CD4-positive, alpha-beta T cell treated with Interleukin-10 for 1 hour (primary cell): Measurements from ENCODE around the gene BEGAIN.

Experiments used
- DNase-seq: peaks from one replicate; pipeline ENCODE4 v3.0.0-alpha.2; 2020

BEGAIN gene

GRCh38 chr14:100548295-100548655, 38.9 kb downstream of the BEGAIN start:
- no peak for DNase-seq

DNA sequence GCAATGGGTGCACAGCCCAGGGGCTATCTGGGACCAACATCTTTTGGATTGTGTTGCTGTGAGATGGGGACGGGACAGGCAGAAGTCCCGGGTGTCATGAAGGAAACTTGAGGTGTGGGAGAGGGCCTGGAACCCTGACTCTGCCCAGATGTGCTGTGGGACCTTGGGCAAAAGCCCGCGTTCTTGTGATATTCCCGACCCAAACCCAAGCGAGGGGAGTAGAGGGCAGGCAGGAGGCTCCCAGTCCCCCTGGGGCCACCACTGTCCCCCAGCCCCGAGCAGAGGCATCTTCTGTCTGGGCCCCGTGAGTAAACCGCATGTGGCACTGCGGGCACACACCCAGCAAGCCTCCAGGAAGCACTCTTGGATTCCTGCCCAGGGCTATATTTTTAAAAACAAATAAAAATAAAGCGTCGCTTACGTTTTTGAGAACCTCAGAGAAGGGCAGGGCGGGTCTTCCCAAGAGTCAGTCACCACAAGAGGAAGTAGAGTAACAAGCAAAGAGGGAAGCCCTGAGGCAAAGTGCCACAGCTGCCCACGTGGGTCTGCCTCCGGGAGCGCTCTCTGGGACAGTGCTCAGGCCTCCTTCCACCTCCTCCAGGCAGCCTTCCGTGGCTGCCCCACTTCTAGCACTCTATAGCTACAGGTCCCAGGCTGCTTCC, 39.5 kb downstream of the BEGAIN start:
- peak; percentile 46 for DNase-seq

DNA sequence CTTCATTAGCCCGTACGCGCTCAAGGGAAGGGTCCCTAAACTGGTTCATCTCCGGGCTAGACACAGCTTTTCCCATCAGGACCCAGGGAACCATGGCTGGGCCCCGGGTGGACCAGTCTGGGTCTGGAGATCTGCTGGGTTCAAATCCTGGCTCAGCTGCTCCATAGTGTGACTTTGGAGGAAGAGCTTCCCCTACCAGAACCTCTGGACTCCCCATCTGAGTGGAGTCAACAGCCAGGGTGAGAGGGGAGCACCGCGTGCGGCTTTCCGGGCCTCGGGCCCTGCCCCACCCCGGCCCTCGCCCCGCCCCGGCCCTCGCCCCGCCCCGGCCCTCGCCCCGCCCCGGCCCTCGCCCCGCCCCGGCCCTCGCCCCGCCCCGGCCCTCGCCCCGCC, 41.2 kb downstream of the BEGAIN start:
- DNase-seq = no peak

DNA sequence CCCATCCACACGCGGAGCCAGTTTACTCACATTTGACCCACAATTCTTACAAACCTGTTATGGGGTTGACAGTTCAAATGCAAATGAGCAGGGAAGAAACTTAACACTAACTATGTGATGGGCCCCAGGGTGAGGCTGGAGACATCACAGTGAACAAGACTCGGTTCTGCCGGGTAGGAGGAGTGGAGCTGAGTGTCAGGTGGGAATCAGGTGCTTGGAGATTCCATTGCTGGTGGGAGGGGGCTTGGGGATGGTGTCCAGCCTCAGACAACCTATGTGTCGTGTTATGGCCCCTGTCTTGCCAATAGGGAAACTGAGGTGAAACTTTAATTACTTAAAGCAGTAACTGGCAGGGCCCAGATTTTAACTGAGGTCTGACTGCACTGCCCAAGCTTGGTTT, 41.9 kb downstream of the BEGAIN start:
- DNase-seq = no peak

DNA sequence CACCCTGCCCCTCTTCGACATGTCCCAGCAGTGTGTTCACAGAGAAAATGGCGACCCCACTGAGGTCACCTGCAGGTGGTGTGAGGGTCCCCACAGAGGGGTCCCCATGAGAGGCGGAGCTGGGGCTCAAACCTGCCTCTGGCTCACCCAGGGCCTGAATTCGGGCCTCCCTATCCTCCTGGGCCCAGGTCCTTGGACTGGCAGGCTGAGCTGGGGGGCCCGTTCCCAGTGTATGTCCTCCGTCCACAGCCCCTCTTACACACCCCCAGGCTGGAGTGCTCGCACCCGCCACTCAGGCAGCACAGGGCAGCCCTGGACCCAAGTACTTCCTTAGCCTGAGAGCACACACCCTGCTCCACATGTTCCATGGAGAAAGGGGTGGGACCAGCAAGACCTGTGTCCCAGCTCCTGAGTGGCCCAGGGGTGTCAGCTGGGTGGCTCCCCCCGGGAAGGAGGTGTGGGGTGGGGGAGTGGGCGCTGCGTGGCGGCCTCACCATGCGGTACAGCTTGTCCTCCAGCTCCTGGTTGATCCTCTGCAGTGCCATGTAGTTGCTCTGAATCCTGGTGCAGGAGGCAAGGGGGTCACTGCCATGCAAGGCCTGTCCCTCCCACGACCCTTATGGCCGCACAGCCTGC, 42.6 kb downstream of the BEGAIN start:
- no peak for DNase-seq

DNA sequence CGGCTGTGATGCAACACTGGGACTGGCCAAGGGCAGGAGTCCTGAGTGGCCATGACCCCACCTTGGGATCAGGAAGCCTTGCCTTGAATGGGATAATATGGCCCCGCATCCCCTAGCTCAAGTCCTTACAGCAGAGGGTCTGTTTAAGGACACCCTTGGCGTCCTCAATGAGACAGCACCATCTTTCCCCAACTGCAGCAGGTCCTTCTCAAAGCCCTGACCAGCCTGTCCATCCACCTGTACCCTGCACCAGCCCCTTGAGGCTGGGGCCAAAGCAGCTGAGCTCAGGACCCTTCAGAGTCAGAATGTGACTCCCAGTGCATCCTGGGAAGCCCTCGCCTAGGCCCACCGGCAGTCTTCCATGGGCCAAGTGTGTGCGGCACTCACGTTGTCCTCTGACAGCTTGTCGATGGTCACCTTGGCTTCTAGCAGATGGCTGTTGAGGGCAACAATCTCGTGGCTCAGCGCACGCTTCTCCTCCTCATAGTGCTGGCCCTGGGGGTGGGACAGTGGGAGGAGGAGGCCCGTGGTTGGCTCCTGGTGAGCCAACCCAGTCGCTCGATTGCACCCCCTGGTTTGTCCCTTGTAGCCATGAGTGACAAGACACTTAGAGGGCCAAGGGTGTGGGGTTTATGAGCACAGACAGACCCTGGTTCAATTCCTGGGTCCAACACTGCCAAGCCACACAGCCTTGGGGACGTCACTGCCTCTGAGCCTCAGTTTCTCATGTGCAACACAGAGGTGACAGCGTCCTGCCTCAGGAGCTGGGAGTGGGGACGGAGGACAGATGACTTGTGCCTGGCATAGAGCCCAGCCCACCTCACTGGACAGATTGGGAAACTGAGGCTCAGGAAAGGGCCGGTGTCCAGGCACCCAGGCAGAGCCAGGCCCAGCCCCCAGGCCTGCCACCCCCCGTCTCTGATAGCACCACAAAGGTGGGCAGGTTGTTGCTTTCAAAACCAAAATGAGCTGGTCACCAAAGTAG, 43.5 kb downstream of the BEGAIN start:
- no peak for DNase-seq

DNA sequence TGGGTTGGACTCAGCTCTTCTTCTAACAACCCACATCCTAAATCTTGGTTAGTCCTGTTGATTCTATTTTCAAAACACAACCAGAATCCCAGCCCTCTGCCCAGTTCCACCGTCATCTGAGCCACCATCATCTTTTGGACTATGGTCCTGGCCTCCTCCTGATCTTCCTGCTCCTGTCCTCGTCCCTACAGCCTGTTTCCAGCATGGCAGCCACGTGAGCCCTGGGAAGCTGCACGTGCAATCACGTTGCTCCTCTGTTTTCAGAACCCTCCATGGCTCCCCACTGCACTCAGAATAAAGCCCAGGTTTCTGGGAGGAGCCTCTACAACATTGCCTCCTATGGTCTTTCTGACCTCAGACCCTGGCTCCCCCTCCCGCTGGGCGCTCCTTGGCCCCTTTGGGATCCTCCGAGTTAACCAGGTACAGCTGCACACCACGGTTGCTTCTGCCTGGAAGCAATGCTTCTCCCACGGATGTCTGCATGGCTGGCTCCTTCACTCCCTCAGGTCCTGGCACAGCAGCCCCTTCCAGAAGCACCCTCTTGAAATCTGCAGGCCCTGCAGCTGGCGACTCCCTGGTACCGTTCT, 44.5 kb downstream of the BEGAIN start:
- no peak for DNase-seq

- DNase-seq = no peak
These were observed 45.3 kb downstream of the BEGAIN start for GRCh38 chr14:100541621-100542560.

DNA sequence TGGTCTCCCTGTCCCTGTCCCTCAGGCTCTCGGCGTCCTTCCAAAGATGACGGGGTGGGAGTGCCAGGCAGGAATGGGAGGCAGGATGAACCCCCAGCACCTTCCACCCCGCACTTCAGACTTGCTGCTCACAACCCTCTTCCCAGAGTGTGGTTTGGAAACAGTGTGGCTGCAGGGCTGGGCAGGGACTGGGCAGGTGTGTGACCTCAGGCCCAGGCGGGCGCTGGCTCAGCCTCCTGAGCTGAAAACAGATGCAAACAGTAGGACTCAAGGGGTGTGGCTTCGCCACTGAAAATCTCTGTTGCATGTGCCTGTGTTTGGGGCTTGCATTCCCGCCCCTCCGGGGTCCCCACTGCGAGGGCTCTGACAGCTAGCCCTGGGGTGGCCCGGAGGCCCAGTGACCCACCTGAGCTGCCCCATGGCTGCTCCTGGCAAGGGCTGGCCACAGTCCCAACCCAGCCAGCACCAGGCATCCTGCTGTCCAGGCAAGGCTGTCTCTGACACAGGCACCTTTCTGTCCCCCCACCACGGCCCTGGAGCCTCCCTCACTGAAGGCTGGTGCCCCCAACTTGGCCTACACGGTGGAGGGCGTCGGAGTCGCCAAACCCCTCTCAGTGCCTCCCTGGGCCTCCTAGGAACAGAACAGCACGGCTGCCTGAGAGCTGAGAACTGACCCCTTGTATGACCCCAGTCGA, 46.1 kb downstream of the BEGAIN start:
- no peak for DNase-seq

GRCh38 chr14:100540141-100540925, 46.9 kb downstream of the BEGAIN start:
- DNase-seq = no peak

GRCh38 chr14:100539766-100540140, 47.5 kb downstream of the BEGAIN start:
- DNase-seq = no peak

DNA sequence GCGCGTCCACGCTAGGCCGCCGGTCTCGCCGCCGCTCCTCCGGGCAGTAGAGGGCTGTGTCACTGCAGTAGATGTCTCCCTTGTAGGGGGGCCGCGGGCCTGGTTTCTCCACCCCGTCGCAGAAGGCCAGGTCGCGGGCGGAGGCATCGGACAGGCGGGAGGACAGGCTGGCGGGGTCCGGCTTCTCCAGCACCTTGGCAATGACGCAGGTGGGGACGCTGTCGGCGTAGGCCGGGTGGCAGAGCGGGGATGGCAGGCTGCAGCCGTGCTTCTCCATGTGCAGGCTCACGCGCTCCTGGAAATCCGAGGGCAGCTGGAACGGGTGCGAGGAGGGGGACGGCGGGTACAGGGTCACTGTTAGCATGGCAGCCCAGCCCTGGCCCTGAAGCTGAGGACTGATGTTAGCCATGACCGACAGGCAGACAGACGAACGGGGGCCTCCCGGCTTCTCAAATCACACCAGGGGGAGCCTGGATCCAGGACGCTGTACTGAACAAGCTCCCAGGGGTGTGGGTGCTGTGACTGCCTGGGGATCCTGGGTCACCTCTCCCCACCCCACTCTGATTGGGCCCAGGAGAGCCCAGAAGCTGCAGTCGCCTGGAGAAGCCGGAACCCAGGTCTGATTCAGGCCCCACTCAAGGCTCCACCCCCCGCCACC, 48.1 kb downstream of the BEGAIN start:
- DNase-seq = no peak

DNA sequence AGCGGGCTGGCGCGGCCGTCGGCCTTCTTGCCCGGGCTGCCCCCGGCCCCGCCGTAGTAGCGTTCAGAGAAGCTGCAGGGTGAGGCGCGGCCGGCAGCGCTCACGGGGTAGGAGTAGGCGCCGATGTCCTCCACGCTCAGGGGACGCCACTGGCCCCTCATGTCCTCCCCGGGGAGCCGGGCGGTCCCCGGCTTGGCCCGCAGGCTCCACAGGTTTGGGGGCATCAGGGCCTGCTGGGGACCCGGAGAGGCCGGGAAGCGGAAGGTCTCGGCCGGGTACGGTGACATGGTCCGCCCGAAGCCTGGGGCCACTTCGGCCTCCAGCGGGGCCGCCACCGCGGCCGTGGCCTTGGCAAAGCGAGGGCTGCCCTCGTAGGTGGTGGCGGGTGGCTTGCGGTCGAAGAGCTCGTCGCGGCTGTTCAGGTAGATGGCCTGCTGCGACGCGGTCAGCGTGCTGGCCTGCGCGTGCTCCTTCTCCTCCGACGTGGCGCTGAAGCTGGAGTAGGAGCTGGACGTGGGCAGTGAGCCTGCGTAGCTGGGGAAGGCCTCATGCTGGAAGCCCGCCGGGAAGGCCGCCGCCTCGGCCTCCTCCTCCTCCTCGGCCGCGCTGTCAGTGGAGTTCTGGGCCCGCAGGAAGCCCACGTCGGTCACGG, 48.7 kb downstream of the BEGAIN start:
- DNase-seq = no peak

DNA sequence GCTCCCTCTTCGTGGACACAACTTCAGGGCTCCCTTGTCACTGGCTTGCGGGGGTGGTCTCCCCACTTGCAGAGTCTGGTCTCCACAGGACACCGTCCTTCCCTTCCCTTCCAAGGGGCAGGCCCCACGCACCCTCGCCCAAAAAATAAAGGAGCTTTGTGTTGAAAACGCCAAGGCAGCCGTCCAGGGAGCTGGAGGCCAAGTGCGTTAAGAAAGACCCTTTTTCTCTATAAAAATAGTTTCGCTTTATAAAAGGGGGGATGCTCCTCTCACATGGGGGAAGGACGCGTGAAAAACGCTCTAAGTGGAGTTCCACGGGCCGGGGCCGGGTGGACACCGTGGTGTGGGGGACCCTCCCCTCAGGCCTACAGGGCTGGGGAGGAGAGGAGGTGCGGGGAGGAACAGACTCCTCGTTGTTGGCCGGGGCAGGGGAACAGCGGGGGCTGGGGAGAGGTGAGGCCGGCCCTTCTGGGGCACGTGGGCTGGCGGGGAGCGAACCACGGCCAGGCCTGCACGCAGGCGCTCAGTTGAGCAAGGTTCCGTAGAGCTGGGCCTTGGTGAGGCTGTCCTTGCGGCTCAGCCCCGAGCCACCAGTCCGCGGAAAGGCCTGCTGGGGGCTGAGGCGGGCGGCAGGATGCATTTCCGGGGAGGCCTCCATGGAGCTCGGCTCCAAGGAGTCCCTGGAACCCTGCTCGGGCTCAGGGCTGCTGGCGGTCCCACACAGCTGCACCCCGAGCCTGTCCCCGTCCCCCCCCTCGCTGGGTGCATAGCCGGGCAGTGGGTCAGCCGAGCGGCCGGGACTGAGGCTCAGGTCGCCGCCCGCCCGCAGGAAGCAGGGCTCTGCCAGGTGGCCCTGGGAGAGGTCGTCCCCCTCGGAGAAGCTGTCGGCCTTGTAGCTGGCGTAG, 49.5 kb downstream of the BEGAIN start:
- no peak for DNase-seq

- no peak for DNase-seq
These were observed 50.3 kb downstream of the BEGAIN start for GRCh38 chr14:100536721-100537445.

GRCh38 chr14:100536121-100536510, 51.1 kb downstream of the BEGAIN start:
- DNase-seq = no peak

- DNase-seq = no peak
These were observed 51.7 kb downstream of the BEGAIN start for GRCh38 chr14:100535287-100536120.
